Measurements from ENCODE around the gene HSD17B2.

Gene HSD17B2

DNA sequence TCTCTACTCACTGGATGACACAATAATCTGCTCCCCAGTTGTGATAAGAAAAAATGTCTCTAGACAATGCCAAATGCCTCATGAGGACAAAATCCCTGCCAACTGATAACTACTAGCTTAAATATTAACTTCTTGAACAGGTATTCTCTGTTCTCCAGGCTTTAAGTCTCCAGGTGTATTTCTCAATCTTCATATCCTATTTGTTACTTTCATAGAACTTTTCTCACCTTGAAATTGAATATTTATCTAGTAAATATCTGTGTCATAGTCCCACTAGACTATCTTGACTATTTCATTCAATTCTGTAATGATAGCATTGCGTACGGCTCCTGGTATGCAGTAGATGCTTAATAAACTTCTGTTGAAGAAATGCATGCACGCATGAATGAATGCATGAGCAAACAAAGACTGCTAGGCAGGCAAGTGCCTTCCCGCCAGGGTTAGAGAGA is 15.9 kb downstream of the HSD17B2 start:
- DNase-seq (ENCODE audit: low spot score), result no peak

DNA sequence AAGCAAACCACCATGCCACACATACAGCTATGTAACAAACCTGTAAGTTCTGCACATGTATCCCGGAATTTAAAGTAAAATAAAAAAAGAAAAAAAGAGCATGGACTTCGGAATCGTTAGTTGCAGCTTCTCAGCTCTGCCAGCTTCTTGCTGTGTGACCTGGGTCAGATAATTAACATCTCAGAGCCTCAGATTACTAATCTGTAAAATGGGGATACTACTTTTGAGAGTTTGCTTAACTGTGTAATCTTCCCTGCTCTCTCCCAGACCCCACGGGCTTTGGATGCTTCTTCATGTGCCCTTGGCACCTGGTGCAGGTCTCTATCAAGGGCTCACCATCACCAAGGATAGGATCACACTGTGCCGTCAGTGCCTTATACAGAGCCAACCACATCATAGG is 16.6 kb downstream of the HSD17B2 start:
- DNase-seq (ENCODE audit: low spot score), result no peak

DNA sequence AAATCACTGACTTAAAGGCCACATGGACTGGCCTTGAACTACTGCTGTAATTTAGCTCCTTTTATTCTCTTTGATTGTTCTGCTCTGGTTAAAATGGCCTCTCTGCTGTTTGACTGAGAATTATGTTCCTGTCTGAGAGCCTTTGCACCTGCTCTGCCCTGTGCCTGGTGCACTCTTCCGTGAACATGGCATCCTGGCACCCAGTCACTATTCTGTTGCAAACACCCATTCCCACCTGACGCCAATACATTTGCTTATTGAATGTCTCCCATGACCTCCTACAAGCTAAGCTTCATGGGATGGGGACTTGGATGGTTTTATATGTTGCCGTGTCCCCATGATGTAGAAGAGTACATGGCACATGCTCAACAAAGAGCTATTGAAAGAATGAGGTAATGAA is 20.1 kb downstream of the HSD17B2 start:
- no peak for DNase-seq (ENCODE audit: low spot score)

DNA sequence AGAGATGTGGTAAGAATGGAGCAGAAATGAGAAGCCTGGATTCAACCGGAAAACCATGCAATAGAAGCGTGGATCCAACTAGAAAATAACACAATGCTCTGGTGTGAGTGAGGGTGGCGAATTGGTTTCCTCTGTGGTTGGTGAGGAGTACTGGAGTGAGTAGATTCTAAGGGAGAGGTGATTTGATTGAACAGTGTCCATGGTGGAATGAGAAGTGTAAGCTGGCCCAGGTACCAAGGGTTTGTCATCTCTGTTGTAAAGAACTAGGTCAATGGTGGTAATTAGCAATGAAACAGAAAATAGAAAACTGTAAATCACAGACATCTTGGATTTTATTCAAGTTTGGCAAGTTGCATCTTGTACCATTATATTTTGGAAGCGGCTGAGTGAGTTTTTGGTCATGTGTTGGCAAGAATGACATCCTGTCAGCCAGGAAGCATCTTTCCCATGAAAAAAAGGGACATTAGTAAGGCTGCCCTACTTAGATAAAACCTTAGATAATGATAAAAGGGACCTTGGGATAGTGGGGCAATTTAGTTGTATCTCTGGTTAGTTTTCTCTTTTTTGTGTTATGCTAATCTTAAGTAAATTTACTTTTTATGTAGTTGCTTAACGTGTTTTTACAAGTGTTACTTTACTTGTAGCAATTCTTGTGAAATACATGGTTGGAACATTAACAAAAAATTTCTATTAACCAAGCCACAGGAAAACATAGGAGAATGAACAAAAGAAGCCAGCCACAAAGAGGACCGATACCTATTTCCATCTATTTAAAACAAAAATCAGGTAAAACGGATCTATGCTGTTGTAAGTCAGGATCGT is 20.9 kb downstream of the HSD17B2 start:
- DNase-seq (ENCODE audit: low spot score), result no peak

DNA sequence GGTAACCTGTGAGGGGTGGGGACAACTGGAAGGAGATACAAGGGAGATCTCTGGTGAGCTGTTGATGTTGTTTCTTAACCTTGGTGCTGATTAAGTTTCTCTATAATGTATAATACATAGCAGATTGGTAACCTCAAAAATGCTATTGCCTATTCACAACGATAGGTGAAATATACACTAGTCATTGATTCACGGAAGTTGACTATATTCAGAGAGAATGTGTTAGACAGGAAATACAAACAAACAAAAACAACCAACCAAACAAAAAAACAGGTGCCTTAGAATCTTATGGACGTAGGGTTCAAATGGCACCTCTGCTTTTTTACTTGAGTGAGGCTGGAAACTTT is 21.5 kb downstream of the HSD17B2 start:
- DNase-seq (ENCODE audit: low spot score), result no peak

GRCh38 chr16:82059161-82059982 is 24.3 kb downstream of the HSD17B2 start:
- no peak for DNase-seq (ENCODE audit: low spot score)

- no peak for DNase-seq (ENCODE audit: low spot score)
Observed at GRCh38 chr16:82059983-82060421, 24.9 kb downstream of the HSD17B2 start.

- no peak for DNase-seq (ENCODE audit: low spot score)
Observed at GRCh38 chr16:82061861-82062525, 26.9 kb downstream of the HSD17B2 start.

DNA sequence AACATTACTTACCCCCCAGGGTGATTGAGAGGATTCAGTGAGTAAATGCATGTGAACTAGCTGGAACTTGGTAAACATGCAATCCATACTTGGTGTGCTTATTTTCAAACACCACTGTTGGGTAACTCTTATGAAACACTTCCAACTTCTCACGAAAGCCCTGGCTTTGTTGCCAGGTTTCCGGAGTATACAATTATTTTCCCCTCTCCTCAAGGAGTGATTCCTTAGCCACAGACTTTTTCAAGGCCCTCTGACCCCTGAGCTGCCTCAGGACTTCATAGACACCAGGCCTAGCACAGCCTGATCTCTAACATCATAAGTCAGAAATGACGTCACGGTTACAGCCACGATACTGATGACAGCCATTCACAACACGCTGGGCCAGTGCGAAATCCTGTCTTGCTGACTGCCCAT is 27.6 kb downstream of the HSD17B2 start:
- DNase-seq (ENCODE audit: low spot score), result no peak

GRCh38 chr16:82063456-82064082 is 28.5 kb downstream of the HSD17B2 start:
- DNase-seq (ENCODE audit: low spot score), result no peak

DNA sequence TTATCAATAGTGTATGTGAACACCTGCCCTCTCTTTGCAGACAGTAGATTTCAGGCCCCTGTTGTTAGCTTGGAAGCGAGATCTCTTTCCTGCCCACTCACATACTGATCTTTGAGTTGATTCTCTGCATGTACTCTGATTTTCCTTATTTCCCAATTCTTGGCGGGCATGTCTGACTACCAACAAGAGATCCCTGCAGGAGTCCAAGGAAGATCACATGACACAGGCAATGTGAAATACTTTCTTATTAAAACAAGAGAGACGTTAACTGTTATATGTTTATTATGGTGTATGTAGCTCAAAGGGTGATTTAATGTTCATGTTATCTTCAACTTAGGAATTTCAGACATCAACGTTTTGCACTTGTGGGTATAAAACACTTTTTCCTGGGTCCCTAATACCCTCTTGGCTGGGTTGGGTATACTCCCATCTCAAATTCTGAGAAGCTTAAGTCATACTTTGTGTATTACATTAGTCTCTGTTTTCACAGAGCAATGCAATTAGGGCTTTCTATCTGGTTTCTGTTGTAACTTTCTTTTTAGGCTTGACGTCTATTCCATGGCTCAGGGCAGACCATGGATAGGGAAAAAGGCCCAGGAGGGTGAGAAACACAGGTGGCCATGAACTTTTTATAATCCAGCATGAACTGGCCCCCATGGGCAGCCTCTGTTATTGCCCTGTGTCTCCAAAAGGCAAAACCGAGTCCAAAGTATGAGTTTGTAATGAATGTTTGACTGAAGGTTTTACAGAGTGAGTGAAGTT is 32.2 kb downstream of the HSD17B2 start:
- no peak for DNase-seq (ENCODE audit: low spot score)

DNA sequence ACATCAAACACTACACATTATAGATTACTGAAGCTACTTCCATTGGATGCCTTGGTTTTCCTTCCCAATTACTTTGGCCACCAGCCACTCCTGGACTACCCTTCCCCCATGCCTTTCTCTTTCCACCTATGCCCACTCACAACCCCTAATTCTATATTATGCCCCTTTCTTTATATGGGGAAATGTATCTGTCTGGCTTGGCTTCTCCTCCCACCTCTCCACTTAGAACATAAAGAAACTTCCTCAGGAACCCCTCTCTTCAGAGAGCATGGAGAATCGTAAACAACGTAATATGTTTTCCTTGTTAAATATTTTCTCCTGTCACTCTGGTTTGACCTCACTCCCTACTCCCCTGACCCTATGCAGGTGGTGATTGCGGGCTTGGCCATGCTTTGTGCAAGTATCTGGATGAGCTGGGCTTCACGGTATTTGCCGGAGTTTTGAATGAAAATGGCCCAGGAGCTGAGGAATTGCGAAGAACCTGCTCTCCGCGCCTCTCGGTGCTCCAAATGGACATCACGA is 32.8 kb downstream of the HSD17B2 start:
- DNase-seq (ENCODE audit: low spot score), result no peak

DNA sequence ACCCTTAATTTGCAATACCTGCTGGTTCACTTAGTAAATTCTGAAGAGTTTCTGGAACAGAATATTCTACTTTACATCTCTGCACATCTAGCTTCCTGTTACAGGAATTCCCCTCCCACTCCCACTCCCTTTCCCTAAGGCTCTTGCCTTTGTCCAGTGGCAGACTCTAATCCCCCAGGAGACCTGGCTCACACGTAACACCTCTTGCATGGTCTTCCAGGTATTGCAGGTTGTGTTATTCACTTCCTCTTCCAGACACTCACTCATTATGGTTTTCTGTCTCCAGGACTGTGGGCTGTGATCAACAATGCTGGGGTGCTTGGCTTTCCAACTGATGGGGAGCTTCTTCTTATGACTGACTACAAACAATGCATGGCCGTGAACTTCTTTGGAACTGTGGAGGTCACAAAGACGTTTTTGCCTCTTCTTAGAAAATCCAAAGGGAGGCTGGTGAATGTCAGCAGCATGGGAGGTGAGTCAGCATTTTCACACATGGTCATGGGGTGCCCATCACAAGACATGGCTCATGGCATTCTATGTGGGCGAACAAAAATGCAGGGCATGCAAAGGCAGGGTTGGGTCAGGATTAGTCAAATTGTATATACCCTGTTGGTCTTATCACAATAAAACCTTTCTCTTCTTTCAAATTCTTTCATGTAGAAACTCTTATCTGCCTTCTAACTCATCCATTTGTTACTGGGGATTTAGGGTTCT is 35.8 kb downstream of the HSD17B2 start:
- no peak for DNase-seq (ENCODE audit: low spot score)

DNA sequence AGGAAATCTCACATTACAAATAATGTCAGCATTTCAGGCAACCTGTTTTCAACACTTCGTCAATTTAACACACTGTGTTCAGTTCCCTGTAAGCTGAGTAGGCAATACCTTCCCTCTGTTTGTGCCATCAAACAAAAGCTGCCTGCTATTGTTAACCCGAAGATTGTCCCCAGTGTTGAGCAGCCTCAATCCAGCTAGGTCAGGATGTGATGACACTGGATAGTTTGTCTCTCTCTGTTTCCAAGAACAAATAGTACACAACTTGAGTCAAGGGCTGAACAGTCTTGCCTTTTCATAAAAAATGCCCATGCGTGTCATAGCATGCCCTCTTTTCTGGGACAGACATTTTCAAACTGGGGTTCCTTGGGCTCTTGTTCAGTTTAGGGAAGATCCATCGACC is 36.4 kb downstream of the HSD17B2 start:
- no peak for DNase-seq (ENCODE audit: low spot score)

GRCh38 chr16:82072313-82072712 is 37.3 kb downstream of the HSD17B2 start:
- DNase-seq (ENCODE audit: low spot score), result no peak

GRCh38 chr16:82074019-82074558 is 39.0 kb downstream of the HSD17B2 start:
- no peak for DNase-seq (ENCODE audit: low spot score)

DNA sequence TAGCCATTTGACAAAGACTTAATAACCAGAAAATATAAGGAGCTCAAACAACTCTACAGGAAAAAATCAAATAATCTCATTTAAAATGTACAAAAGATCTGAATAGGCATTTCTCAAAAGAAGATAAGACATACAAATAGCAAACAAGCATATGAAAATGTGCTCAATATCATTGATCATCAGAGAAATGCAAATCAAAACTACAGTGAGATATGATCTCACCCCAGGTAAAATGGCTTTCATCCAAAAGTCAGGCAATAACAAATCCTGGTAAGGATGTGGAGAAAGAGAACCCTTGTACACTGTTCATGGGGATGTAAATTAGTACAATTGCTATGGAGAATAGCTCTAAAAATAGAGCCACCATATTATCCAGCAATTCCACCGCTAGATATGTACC is 43.1 kb downstream of the HSD17B2 start:
- no peak for DNase-seq (ENCODE audit: low spot score)

DNA sequence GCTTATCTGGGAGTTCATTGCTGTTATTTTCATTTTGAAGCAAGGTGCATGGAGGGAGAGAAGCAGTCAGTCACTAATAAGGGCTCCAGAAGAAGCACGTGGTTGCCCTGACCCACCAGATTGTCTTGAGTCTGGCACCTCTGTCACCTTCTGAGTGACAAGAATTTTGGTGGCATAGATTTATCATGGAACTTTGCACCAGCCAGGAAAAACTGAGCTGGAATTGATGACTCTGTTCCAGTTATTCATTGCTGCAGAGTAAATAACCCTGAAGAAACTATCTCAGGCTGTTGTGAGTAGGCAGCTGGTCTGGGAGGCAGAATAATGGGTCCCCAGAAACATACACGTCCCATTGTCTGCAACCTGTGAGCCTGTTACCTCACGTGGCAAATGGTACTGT is 44.8 kb downstream of the HSD17B2 start:
- no peak for DNase-seq (ENCODE audit: low spot score)

GRCh38 chr16:82081264-82081663 is 46.2 kb downstream of the HSD17B2 start:
- DNase-seq (ENCODE audit: low spot score), result no peak

- no peak for DNase-seq (ENCODE audit: low spot score)
Observed at GRCh38 chr16:82082097-82082496, 47.0 kb downstream of the HSD17B2 start.
